CD4-positive, alpha-beta T cell (primary cell): ENCODE measurements around the gene PASK. TPM values are rescaled to one million over a fixed set of nuclear protein-coding genes. Genes with fewer than 3 reads are reported as not detected.

Experiments used
- ATAC-seq: fragments of 200-7000 bp; cut with Tn5 transposase; one replicate; pipeline ENCODE4 v1.10.0; 2022; ENCODE audit warnings: mild to moderate bottlenecking; ENCODE audit not compliant: poor library complexity
- CTCF ChIA-PET: fragments of 350-600 bp; sonication (Branson Sonifier 250); formaldehyde crosslinking; loops from one replicate; lab custom pipeline; 2021; ENCODE audit warnings: antibody characterized with exemption, inconsistent platforms; lab: Charles Lee
- POLR2A ChIA-PET: fragments of 350-600 bp; sonication (Branson Sonifier 250); formaldehyde crosslinking; loops from one replicate; lab custom pipeline; 2021; ENCODE audit warnings: antibody characterized with exemption, inconsistent platforms; lab: Charles Lee
- DNase-seq, 14 experiments: peaks; one replicate each; pipeline ENCODE4 v3.0.0-alpha.2; 2013 to 2020; ENCODE audit warnings: mixed read lengths in 2 of 14
- H3K27ac ChIP-seq, 2 donors: one replicate each; pipeline versions ENCODE4 v1.5.1 to v1.7.0; 2013; ENCODE audit warnings: low read length in 2 of 2, low read depth in 1 of 2, mild to moderate bottlenecking in 1 of 2
- H3K27me3 ChIP-seq, 2 experiments: 1 replicate in 1 of 2; 2 replicates in 1 of 2; pipeline versions ENCODE4 v1.6.1 to v1.7.0; 2013; ENCODE audit warnings: low read length in 2 of 2, control low read depth in 1 of 2, mild to moderate bottlenecking in 1 of 2, moderate library complexity in 1 of 2; ENCODE audit not compliant: insufficient read depth in 2 of 2, control insufficient read depth in 1 of 2
- H3K36me3 ChIP-seq: one replicate; pipeline ENCODE4 v1.6.1; 2013; ENCODE audit warnings: low read length, control low read depth; ENCODE audit not compliant: insufficient read depth
- H3K4me1 ChIP-seq: one replicate; pipeline ENCODE4 v1.6.1; 2013; ENCODE audit warnings: low read length, control low read depth; ENCODE audit not compliant: insufficient read depth
- H3K4me3 ChIP-seq: one replicate; pipeline ENCODE4 v1.5.1; 2013; ENCODE audit warnings: mild to moderate bottlenecking, low read length, moderate library complexity
- H3K9me3 ChIP-seq, 2 experiments: 1 replicate in 1 of 2; 2 replicates in 1 of 2; pipeline versions ENCODE4 v1.6.1 to v1.7.0; 2013; ENCODE audit warnings: low read length in 2 of 2, mild to moderate bottlenecking in 2 of 2, control low read depth in 1 of 2, moderate library complexity in 1 of 2; ENCODE audit not compliant: control insufficient read depth in 1 of 2, insufficient read depth in 1 of 2
- H3K27ac Mint-ChIP-seq: one replicate; pipeline ENCODE4 v1.8.0; 2020; ENCODE audit warnings: mixed read lengths
- H3K27me3 Mint-ChIP-seq: one replicate; pipeline ENCODE4 v1.8.0; 2021; ENCODE audit warnings: mixed read lengths
- H3K36me3 Mint-ChIP-seq: one replicate; pipeline ENCODE4 v1.8.0; 2021; ENCODE audit warnings: low read depth, mixed read lengths
- H3K4me1 Mint-ChIP-seq: one replicate; pipeline ENCODE4 v1.8.0; 2021; ENCODE audit warnings: low read depth, mixed read lengths
- H3K4me3 Mint-ChIP-seq: one replicate; pipeline ENCODE4 v1.8.0; 2020; ENCODE audit warnings: mild to moderate bottlenecking, mixed read lengths
- H3K9me3 Mint-ChIP-seq: one replicate; pipeline ENCODE4 v1.8.0; 2020; ENCODE audit warnings: mixed read lengths
- CTCF ChIP-seq: fragments of 200-600 bp; IDR thresholded peaks from one replicate; pipeline ENCODE4 v1.8.0; 2022; ENCODE audit warnings: antibody characterized with exemption, mild to moderate bottlenecking
- intact Hi-C, 2 experiments: fragments of 100-400 bp; cut with DNase I in 1 of 2; cut with micrococcal nuclease in 1 of 2; formaldehyde crosslinking; loops; one replicate each; pipeline versions ENCODE4 v1.15.1 to v1.9.0; 2023 to 2025; cut with DNase I, micrococcal nuclease
- total RNA-seq, 174 experiments: library from RNA in 2 of 174; stranded (reverse) in 2 of 174; gene quantifications; one replicate each; pipeline ENCODE4 v1.2.3 and lab custom pipeline; 2021 to 2026

The PASK gene
- total RNA-seq, 2 experiments from 2014 or later = 78.0 to 87.9 TPM

GRCh38 chr2:241125626-241126025 lies 23.6 kb downstream of the PASK start:
- Histone ChIP-seq H3K9me3 (no peaks in the 10 kb centered on the region), H3K4me3 (no peak overlapping the region), H3K27me3 (no peaks in the 10 kb centered on the region), H3K27ac (no peak overlapping the region), H3K4me1 (peaks cover 51% of the 10 kb centered on the region), H3K36me3 (peaks cover 19% of the 10 kb centered on the region)
- Mint-ChIP-seq H3K27ac (no peak overlapping the region), H3K36me3 (peaks cover 23% of the 10 kb centered on the region), H3K4me3 (no peak overlapping the region), H3K27me3 (no peaks in the 10 kb centered on the region), H3K9me3 (peaks cover 2% of the 10 kb centered on the region), H3K4me1 (peaks cover 23% of the 10 kb centered on the region)
- ATAC-seq (no peak), DNase-seq (no peak)
- CTCF ChIA-PET = no interaction called here
- no peak for TF ChIP-seq CTCF
- POLR2A ChIA-PET = interaction anchor here (1.2 kb wide), 1 partner anchor 23 kb away, joined by 3 read pairs; the partner anchor contains the start of gene MTERF4
- intact Hi-C loops = no loop called here

- POLR2A ChIA-PET = interaction anchor here (0.7 to 2.0 kb wide), 5 partner anchors 12 to 31 kb away, joined by 3 to 9 read pairs (median 7); partner anchors contain the start of gene PASK
- no peak for TF ChIP-seq CTCF
- no peaks in the 10 kb centered on the region for H3K27me3 ChIP-seq
- intact Hi-C loops = no loop called here
- no peaks in the 10 kb centered on the region for H3K9me3 ChIP-seq
- CTCF ChIA-PET = no interaction called here
- H3K4me1 ChIP-seq = peaks cover 47% of the 10 kb centered on the region
- peak overlapping the region in 1 of 2 donors; percentile 55 for H3K27ac ChIP-seq
- H3K27me3 Mint-ChIP-seq = no peaks in the 10 kb centered on the region
- peaks cover 23% of the 10 kb centered on the region for H3K4me1 Mint-ChIP-seq
- peaks cover 30% of the 10 kb centered on the region for H3K36me3 Mint-ChIP-seq
- peak overlapping the region; percentile 30 for H3K4me3 Mint-ChIP-seq
- DNase-seq (peak in 12 of 14 experiments; percentile 32 to 76 (median 53)), ATAC-seq (peak; percentile 95)
- peak overlapping the region; percentile 79 for H3K27ac Mint-ChIP-seq
- peak overlapping the region; percentile 2 for H3K4me3 ChIP-seq
- peaks cover 20% of the 10 kb centered on the region for H3K36me3 ChIP-seq
- H3K9me3 Mint-ChIP-seq = peaks cover 2% of the 10 kb centered on the region
These were observed 25.3 kb downstream of the PASK start for GRCh38 chr2:241123816-241124536.

- H3K4me1 Mint-ChIP-seq = peaks cover 22% of the 10 kb centered on the region
- Histone ChIP-seq H3K27me3 (no peaks in the 10 kb centered on the region), H3K4me1 (peaks cover 32% of the 10 kb centered on the region), H3K4me3 (no peak overlapping the region), H3K9me3 (no peaks in the 10 kb centered on the region), H3K27ac (no peak overlapping the region), H3K36me3 (peaks cover 25% of the 10 kb centered on the region)
- H3K36me3 Mint-ChIP-seq = peaks cover 43% of the 10 kb centered on the region
- intact Hi-C loops = no loop called here
- ChIA-PET POLR2A (interaction anchor here (1.3 kb wide), 1 partner anchor 20 kb away, joined by 8 read pairs; the partner anchor contains the start of gene MTERF4), CTCF (no interaction called here)
- no peaks in the 10 kb centered on the region for H3K27me3 Mint-ChIP-seq
- peaks cover 2% of the 10 kb centered on the region for H3K9me3 Mint-ChIP-seq
- H3K4me3 Mint-ChIP-seq = no peak overlapping the region
- no peak overlapping the region for H3K27ac Mint-ChIP-seq
- ATAC-seq (no peak), DNase-seq (no peak)
- TF ChIP-seq CTCF = no peak
These were observed 26.8 kb downstream of the PASK start for GRCh38 chr2:241122376-241123002.
